KBM-7 (cell line): Measurements from ENCODE around the gene IL1RN.

Experiments used
- DNase-seq: peaks from one replicate; pipeline ENCODE4 v3.0.0-alpha.2; 2015
- in situ Hi-C: fragments of 300-500 bp; cut with MboI; formaldehyde crosslinking; loops from 2 replicates; pipeline ENCODE4 v1.14.3; 2020; ENCODE audit warnings: low sequenced_read_pairs, low pct_unique_long_range_greater_than_20kb, mixed read lengths

IL1RN gene

DNA sequence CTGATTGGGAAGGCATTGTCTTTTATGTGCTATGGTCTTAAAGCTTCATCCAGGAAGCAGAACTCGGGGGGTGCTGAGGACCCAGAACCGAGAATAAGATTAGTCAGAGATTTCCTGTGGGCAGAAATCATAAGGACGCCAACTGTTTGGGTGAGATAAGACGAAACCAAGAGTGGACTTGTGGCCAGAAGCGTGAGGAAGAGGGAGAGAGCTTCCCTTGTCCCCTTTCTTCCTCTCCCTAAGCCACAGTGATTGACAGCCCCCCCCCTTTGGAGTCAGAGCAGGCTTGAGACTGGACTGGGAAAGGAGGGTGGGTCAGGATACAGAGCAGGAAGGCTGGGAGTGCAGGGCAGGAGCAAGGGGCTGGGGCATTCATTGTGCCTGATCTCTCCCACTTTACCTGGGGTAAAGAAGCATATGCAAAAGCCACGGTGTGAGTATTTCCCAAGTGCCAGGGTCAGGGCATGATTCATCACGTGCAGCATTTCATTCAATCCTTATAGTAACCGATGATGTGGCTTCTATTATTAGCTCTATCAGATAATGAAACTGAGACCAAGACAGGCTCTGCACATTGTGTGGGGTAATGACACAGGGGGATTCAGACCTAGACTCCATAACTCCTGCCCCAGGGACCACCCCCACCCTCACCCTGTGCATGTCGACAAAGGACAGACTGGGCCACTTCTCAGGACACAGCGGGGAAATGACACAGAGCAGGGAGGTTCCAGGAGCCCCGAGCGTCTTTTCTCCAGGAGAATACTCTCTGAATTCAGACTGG lies 3.0 kb upstream of the IL1RN start:
- DNase-seq: peak; percentile 71

DNA sequence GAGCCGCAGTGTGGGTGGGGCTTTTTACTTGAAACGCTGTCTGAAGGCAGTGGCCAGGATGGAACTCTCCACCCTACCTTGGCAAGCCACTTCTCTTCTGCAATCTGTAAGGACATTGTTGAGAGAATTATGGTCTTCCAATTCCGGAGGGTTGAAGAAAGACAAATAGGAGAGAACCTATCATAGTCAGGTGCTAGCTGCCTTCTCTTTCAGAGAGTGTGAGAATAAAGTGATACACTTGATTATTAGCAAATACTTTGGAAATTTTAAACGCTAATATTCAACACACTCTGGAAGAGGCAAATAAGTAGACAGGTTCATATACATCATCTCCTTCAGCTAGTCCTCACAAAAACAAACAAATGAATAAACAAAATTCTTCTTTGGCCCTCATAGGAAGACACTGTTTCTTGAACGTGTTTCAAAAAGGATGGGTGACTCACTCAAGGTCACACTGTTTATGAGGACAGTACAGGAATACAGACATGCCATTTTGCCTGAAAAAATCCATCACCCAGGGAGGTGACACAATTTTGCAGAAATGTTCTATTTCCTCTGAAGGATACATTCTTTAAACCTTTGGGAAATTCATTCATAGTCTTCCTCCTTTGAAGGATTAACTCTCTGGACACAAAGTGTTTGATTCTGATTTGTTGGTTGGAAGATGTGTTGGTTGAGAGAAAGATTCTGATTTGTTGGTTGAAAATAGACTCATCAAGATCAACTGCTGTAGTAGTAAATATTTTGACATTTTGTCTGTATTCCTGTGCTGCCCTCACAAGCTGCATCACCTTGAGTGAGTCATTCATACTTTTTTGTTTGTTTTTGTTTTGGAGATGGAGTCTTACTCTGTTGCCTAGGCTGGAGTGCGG lies 2.2 kb upstream of the IL1RN start:
- in situ Hi-C loops: no loop called here
- DNase-seq: no peak

More for the DNA sequence above, 3.0 kb upstream of the IL1RN start:
- in situ Hi-C loops: no loop called here

DNA sequence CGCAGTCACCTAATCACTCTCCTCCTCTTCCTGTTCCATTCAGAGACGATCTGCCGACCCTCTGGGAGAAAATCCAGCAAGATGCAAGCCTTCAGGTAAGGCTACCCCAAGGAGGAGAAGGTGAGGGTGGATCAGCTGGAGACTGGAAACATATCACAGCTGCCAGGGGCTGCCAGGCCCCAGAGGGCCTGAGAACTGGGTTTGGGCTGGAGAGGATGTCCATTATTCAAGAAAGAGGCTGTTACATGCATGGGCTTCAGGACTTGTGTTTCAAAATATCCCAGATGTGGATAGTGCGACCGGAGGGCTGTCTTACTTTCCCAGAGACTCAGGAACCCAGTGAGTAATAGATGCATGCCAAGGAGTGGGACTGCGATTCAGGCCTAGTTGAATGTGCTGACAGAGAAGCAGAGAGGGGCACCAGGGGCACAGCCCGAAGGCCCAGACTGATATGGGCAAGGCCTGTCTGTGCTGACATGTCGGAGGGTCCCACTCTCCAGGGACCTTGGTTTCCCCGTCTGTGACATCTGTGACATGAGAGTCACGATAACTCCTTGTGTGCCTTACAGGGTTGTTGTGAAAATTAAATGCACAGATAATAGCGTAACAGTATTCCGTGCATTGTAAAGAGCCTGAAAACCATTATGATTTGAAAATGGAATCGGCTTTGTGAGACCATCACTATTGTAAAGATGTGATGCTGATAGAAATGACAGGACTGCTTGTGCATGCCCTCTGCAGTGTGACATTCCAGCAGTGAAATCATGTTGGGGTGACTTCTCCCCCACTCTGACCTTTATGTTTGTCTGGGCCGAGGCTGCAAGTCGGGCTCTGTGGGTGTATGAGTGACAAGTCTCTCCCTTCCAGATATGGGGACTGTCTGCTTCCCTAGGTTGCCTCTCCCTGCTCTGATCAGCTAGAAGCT lies 510 bp downstream of the IL1RN start:
- in situ Hi-C loops: no loop called here
- no peak for DNase-seq

DNA sequence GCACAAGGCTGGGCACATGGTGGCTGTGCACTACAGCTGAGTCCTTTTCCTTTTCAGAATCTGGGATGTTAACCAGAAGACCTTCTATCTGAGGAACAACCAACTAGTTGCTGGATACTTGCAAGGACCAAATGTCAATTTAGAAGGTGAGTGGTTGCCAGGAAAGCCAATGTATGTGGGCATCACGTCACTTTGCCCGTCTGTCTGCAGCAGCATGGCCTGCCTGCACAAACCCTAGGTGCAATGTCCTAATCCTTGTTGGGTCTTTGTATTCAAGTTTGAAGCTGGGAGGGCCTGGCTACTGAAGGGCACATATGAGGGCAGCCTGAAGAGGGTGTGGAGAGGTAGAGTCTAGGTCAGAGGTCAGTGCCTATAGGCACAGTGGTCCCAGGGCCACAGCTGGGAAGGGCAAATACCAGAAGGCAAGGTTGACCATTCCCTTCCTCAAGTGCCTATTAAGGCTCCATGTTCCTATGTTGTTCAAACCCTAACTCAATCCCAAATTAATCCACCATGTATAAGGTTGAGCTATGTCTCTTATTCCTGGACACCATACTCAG lies 2.2 kb downstream of the IL1RN start:
- no peak for DNase-seq
- in situ Hi-C loops: no loop called here

DNA sequence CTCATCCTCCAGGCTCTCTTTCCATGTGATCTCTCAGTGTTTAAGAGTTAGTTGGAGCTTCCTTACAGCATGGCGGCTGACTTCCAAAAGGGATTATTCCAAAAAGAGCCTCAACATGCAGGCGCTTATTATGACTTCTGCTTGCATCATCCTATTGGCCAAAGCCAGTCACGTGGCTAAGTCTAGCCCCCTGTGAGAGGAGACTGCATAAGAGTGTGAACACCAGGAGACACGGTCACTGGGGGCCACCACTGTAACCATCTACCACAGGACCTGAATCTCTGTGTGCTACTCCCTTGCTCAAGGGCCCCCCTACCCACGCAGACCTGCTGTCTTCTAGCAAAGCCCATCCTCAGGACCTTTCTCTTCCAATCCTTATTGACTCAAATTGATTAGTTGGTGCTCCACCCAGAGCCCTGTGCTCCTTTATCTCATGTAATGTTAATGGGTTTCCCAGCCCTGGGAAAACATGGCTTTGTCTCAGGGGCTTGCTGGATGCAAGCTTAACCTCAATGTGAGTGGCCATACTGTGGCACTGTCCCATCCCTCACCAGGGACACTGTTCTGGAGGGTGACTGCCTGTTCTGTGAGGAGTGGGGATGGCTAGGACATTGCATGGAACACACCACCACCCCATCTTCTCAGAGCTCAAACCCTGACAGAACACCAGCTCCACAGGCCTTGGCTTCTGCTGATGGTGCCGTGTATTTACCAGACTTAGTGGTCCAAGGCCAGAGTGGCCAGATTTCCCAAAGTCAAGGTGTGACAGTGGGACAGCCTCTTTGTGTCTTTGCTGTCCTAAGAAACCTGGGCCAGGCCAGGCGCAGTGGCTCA lies 4.2 kb downstream of the IL1RN start:
- no peak for DNase-seq
- in situ Hi-C loops: no loop called here

DNA sequence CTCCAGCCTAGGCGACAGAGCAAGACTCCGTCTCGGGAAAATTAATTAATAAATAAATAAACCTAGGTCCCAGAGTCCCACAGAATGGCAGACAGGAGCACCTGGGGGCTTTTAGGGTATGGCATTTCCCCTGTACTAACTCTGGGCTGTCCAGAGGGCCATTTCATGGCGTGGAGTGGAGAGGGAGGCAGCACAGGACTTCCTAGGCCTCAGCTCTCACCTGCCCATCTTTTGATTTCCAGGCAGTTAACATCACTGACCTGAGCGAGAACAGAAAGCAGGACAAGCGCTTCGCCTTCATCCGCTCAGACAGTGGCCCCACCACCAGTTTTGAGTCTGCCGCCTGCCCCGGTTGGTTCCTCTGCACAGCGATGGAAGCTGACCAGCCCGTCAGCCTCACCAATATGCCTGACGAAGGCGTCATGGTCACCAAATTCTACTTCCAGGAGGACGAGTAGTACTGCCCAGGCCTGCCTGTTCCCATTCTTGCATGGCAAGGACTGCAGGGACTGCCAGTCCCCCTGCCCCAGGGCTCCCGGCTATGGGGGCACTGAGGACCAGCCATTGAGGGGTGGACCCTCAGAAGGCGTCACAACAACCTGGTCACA lies 5.1 kb downstream of the IL1RN start:
- in situ Hi-C loops: no loop called here
- no peak for DNase-seq

DNA sequence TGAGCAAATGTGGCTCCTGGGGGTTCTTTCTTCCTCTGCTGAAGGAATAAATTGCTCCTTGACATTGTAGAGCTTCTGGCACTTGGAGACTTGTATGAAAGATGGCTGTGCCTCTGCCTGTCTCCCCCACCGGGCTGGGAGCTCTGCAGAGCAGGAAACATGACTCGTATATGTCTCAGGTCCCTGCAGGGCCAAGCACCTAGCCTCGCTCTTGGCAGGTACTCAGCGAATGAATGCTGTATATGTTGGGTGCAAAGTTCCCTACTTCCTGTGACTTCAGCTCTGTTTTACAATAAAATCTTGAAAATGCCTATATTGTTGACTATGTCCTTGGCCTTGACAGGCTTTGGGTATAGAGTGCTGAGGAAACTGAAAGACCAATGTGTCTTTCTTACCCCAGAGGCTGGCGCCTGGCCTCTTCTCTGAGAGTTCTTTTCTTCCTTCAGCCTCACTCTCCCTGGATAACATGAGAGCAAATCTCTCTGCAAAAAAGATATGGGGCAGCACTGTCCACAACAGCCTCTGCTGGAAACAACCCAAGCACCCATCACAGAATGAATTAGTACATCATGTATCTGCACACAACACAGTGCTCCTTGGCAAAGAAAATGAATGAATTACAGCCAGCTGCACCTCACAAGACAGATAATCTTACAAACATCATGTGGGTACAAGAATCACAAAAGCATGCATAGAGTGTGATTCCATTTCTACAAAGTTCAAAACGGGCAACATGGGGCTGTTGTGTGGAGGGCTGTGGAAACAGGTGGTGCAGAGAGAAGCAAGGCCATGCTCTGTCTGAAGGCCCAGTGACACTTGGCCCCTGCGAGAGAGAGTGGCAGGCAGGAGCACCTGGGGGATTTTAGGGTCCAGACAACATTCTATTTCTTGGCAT lies 6.6 kb downstream of the IL1RN start:
- no peak for DNase-seq
- in situ Hi-C loops: no loop called here

DNA sequence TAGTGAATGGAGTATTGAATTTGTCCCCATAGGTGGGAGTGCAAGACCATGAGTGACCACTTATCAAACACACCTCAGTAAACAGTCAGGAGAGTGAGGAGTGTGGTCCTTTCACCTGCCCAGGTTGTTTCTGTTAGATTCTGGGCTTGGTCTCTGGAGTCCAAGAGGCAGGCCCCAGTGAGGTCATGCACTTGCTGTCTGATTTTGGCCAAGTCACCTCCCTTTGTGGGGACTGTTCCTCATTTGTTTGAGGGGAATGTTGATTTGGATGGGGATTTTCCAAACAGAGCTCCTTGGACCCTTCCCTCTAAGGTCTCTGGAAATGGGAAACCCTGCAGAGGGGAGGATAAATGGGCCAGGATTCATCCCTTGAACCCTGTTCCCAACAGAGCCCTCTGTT lies 7.3 kb downstream of the IL1RN start:
- in situ Hi-C loops: no loop called here
- DNase-seq: no peak

DNA sequence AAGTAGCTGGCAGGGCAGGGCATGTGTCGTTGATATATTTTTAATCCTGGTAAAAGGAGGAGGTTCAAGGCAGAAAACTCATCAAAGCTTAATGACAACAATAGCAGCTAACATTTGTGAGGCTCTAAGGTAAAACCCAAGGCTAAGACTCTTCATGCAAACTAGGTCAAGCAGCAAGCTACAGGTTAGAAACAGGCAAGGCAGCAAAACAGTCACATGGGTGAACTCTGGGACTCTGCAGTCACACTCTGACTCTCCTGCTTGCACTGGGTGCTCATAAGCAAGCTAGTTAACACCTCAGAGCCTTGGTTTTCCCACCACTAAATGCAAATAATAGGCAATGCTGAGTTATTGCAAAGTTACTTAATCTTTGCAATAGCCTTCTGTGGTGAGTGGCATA lies 7.9 kb downstream of the IL1RN start:
- DNase-seq: no peak
- in situ Hi-C loops: no loop called here

DNA sequence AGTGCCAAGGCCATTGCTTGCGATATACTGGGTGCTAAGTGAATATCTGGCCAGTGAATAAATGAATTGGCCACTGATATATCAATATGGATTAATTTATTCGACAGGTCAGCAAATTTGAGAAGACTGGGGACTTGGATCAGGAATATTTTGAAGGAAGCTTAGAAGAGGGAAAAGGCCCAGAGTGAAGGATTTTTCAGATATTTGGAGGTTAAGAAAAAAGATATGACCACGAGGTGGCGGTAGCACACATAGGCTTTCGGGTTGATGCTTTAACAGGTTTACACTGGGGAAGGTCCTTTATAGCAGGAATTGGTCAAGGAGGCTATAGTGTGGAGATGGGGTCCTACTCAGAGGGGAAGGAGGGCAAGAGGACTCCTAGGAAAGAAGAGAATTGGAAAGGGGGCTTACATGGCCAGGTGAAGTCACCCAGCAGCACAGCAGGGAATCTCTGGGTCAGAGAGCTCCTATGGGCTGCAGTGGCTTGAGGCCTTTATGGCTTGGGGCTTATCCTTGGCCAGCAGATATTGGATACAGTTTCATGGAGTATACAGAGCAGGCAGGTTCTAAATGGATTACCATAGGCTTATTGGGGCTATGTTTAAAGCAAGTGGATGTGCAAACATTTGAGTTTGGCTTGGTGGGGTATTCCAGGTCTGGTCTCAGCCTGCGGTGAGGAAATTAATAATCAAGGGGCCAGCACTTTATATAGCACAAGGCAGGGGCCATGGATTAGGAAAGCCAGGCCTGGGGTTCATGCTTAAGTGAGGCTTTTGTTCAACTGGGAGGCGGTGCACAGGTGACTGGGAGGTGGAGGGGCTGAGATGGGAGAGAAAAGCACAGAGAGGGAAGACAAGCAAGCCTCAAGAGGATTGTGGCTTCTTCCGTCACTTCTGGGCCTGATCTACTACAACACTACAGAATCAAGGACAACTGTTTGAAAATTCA lies 9.7 kb downstream of the IL1RN start:
- peak; percentile 70 for DNase-seq
- in situ Hi-C loops: no loop called here

DNA sequence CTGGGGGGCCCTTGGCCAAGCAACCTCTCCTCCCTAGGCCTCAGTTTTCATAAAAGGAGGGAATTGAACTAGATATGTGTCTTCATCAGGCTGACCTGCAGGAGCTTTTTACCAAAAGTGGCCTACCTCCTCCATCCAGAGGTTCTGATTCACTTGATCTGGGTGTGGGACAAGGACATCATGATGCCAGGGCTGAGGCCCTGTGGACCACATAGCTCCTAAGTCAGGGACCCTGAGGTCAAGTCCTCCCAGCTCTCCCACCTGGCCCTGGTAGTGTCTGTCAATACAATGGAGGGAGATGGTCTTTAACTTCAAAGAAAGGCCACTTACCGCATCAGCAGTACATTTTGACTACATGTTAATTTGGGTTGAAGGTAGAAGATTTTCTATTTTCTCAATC lies 10.4 kb downstream of the IL1RN start:
- in situ Hi-C loops: no loop called here

DNA sequence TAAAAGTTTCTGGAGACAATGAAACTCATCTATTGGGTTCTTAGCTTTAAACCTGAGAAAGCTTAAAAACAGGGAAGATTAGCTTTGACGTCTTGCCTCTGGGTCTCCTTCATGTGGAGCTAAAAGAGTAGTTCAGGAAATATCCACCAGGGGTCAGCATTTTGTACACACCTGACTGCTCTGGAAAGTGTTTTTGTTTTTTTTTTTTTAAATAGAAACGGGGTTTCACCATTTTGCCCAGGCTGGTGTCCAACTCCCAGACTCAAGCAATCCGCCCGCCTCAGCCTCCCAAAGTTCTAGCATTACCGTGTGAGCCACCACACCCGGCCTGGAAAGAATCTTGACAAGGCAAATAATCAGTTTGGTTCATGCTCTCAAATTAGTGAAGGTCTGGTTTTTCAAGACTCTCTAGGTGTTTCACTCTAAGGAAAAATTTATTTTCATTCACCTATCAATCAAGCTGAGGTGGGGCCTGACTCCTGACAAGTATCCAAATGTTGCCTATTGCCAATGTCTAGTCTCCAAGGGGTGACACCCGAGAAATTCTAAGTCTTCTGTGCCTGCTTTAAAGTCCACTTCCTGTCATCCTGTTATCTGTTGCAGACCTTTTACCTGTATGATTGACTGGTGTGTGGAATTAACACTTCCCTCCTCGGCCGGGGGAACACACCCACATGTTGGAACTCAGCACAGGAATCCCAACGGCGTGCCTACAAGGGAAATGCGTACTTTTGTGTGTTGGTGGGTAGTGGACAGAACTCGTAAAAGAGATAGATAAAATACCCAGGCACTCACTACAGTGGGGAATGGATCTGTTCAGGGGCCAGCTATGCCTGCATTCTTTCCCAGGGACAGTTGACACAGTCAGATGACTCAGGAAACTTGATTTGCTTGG lies 11.3 kb downstream of the IL1RN start:
- peak; percentile 87 for DNase-seq
- in situ Hi-C loops: no loop called here

More for the DNA sequence above, 10.4 kb downstream of the IL1RN start:
- no peak for DNase-seq

DNA sequence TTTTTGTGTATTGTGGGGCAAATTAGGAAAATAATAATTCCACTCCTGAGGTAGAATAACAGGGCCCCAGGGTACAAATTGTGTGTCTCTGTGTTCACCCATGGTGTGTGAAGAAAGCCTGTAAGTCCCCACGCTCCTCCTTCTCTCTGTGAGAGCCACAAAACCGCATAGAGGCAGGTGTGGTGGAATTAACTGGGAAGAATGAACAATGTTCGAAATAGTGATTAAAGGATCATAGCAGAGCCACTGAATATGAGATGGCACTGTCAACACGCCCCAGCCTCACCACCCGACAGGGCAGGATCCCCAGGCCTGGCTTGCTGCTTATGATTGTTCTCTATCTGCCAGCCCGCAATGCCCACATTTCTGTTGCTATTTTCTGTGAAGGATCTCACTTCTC lies 14.1 kb downstream of the IL1RN start:
- DNase-seq: no peak
- in situ Hi-C loops: no loop called here

DNA sequence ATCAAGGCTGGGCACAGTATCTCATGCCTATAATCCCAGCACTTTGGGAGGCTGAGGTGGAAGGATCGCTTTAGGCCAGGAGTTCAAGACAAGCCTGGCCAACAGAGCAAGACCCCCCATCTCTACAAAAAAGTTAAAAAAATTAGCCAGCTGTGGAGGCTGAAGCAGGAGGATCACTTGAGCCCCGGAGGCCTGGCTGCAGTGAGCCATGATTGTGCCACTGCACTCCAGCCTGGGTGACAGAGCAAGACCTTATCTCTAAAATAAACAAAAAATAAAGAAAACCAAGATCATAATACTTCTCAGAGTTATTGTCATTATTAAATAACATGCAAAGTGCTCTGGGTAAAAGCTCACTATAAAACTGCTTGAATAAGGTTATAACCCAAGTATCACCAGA lies 14.9 kb downstream of the IL1RN start:
- DNase-seq: no peak
- in situ Hi-C loops: no loop called here

DNA sequence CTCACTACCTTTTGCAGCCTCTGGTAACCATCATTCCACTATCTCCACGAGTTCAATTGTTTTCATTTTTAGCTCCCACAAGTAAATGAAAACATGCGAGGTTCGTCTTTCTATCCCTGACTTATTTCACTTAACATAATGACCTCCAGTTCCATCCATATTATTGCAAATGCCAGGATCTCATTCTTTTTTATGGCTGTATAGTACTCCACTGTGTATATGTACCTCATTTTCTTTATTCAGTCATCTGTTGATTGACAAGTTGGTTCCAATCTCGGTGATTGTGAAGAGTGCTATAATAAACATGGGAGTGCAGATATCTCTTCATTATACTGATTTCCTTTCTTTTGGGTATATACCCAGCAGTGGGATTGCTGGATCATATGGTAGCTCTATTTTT lies 16.9 kb downstream of the IL1RN start:
- in situ Hi-C loops: no loop called here

More for the DNA sequence above, 16.9 kb downstream of the IL1RN start:
- no peak for DNase-seq
